ENCODE measurements around the gene DDR2.

Gene DDR2

DNA sequence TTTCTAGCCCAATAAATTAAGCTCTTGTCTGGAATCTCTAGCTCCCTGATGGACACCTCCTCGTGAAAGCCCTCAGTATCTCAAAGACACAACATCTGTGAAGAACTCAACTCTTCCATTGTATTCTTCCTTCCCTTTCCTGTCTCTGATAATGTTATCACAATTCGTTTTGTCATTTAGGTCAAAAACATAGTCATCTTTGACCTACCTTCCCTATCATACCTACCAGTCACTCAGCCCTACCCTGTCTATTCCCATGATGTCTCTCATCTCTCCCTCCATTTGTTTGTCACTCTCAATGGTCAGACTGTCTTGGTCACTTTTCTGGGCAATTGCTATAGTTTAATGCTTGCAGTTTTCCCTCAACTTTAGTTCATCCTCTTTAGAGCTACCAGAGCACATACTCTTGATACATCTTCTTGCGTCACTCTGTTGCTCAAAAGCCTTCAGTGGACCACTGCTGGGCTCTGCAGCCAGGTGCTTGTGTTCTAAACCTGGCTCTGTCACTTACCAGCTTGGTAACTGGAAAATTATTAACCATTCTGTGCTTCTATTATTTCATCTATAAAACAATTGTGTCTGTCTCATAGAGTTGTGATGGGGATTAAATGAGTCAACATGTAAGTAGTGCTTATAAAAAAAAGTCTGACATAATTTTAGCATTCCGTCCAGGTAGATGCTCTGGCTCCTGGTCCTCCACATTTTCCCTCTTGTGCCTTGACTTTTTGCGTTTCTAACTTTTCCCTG lies 39.6 kb downstream of the DDR2 start:
- Histone ChIP-seq H3K9me3 (ENCODE audit: insufficient read depth, low read length) (no peaks in the 10 kb centered on the region), H3K4me1 (ENCODE audit: insufficient read depth, insufficient read length) (no peaks in the 10 kb centered on the region), H3K27me3 (ENCODE audit: insufficient read depth, insufficient read length) (no peaks in the 10 kb centered on the region), H3K9ac (ENCODE audit: insufficient read length, low read depth) (no peak overlapping the region), H3K36me3 (ENCODE audit: insufficient read depth, insufficient read length, low read length) (no peaks in the 10 kb centered on the region), H3K4me3 (ENCODE audit: insufficient read length, low read depth) (no peak overlapping the region)
- TF ChIP-seq SUZ12 (IDR thresholded peaks at IDR 0.05; ENCODE audit: extremely low read depth, insufficient read depth, insufficient read length) (no peak), YY1 (IDR thresholded peaks at IDR 0.05; ENCODE audit: insufficient read depth, insufficient read length) (no peak), ZNF274 (IDR thresholded peaks at IDR 0.05; ENCODE audit: low read depth, low read length) (no peak)
- no peak for DNase-seq (ENCODE audit: low read depth, low spot score)

GRCh38 chr1:162672622-162673260 lies 40.5 kb downstream of the DDR2 start:
- no peak overlapping the region for H3K4me3 ChIP-seq (ENCODE audit: insufficient read length, low read depth)
- H3K36me3 ChIP-seq (ENCODE audit: insufficient read depth, insufficient read length, low read length), result no peaks in the 10 kb centered on the region
- DNase-seq (ENCODE audit: low read depth, low spot score), result no peak
- no peak overlapping the region for H3K9ac ChIP-seq (ENCODE audit: insufficient read length, low read depth)
- H3K27me3 ChIP-seq (ENCODE audit: insufficient read depth, insufficient read length), result no peaks in the 10 kb centered on the region
- no peak for TF ChIP-seq SUZ12 (IDR thresholded peaks at IDR 0.05; ENCODE audit: extremely low read depth, insufficient read depth, insufficient read length)
- H3K9me3 ChIP-seq (ENCODE audit: insufficient read depth, low read length), result no peaks in the 10 kb centered on the region
- no peaks in the 10 kb centered on the region for H3K4me1 ChIP-seq (ENCODE audit: insufficient read depth, insufficient read length)

- no peak for DNase-seq (ENCODE audit: low read depth, low spot score)
- Histone ChIP-seq H3K9me3 (ENCODE audit: insufficient read depth, low read length) (peaks cover 2% of the 10 kb centered on the region; the same call in 1 of the 2 replicates), H3K9ac (ENCODE audit: insufficient read length, low read depth) (no peak overlapping the region), H3K36me3 (ENCODE audit: insufficient read depth, insufficient read length, low read length) (no peaks in the 10 kb centered on the region), H3K27me3 (ENCODE audit: insufficient read depth, insufficient read length) (no peaks in the 10 kb centered on the region), H3K4me1 (ENCODE audit: insufficient read depth, insufficient read length) (no peaks in the 10 kb centered on the region), H3K4me3 (ENCODE audit: insufficient read length, low read depth) (no peak overlapping the region)
- TF ChIP-seq YY1 (IDR thresholded peaks at IDR 0.05; ENCODE audit: insufficient read depth, insufficient read length) (no peak), ZNF274 (IDR thresholded peaks at IDR 0.05; ENCODE audit: low read depth, low read length) (no peak), SUZ12 (IDR thresholded peaks at IDR 0.05; ENCODE audit: extremely low read depth, insufficient read depth, insufficient read length) (no peak)
Measured at GRCh38 chr1:162674034-162674608, 41.9 kb downstream of the DDR2 start.

DNA sequence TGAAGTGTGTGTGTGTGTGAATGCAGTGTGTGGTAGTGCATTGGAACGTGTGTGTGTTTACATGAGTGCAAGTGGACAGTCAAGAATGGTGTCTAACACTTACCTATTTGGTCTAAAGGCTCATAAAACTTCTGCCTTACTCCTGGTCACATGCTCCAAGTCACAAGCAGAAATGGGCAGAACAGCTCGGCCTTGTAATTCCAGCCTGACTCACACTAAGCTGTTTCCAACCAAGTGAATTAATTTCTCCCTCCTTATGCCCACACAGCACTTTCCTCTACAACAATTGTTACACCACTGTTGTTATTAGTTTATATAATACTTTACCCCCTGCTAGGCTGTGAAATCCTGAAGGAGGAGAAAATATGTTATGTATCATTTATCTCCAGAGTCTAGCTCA lies 43.8 kb downstream of the DDR2 start:
- Histone ChIP-seq H3K4me3 (ENCODE audit: insufficient read length, low read depth) (no peak overlapping the region), H3K9me3 (ENCODE audit: insufficient read depth, low read length) (peaks cover 7% of the 10 kb centered on the region; the same call in 1 of the 2 replicates), H3K9ac (ENCODE audit: insufficient read length, low read depth) (no peak overlapping the region), H3K36me3 (ENCODE audit: insufficient read depth, insufficient read length, low read length) (no peaks in the 10 kb centered on the region), H3K4me1 (ENCODE audit: insufficient read depth, insufficient read length) (no peaks in the 10 kb centered on the region), H3K27me3 (ENCODE audit: insufficient read depth, insufficient read length) (no peaks in the 10 kb centered on the region)
- TF ChIP-seq ZNF274 (IDR thresholded peaks at IDR 0.05; ENCODE audit: low read depth, low read length) (no peak), YY1 (IDR thresholded peaks at IDR 0.05; ENCODE audit: insufficient read depth, insufficient read length) (no peak), SUZ12 (IDR thresholded peaks at IDR 0.05; ENCODE audit: extremely low read depth, insufficient read depth, insufficient read length) (no peak)
- DNase-seq (ENCODE audit: low read depth, low spot score), result no peak

GRCh38 chr1:162676750-162677149 lies 44.5 kb downstream of the DDR2 start:
- H3K4me1 ChIP-seq (ENCODE audit: insufficient read depth, insufficient read length), result no peaks in the 10 kb centered on the region
- no peak overlapping the region for H3K4me3 ChIP-seq (ENCODE audit: insufficient read length, low read depth)
- no peak for DNase-seq (ENCODE audit: low read depth, low spot score)
- H3K36me3 ChIP-seq (ENCODE audit: insufficient read depth, insufficient read length, low read length), result no peaks in the 10 kb centered on the region
- no peak overlapping the region for H3K9ac ChIP-seq (ENCODE audit: insufficient read length, low read depth)
- peaks cover 7% of the 10 kb centered on the region; the same call in 1 of the 2 replicates for H3K9me3 ChIP-seq (ENCODE audit: insufficient read depth, low read length)
- TF ChIP-seq SUZ12 (IDR thresholded peaks at IDR 0.05; ENCODE audit: extremely low read depth, insufficient read depth, insufficient read length) (no peak), YY1 (IDR thresholded peaks at IDR 0.05; ENCODE audit: insufficient read depth, insufficient read length) (no peak), ZNF274 (IDR thresholded peaks at IDR 0.05; ENCODE audit: low read depth, low read length) (no peak)
- H3K27me3 ChIP-seq (ENCODE audit: insufficient read depth, insufficient read length), result no peaks in the 10 kb centered on the region

DNA sequence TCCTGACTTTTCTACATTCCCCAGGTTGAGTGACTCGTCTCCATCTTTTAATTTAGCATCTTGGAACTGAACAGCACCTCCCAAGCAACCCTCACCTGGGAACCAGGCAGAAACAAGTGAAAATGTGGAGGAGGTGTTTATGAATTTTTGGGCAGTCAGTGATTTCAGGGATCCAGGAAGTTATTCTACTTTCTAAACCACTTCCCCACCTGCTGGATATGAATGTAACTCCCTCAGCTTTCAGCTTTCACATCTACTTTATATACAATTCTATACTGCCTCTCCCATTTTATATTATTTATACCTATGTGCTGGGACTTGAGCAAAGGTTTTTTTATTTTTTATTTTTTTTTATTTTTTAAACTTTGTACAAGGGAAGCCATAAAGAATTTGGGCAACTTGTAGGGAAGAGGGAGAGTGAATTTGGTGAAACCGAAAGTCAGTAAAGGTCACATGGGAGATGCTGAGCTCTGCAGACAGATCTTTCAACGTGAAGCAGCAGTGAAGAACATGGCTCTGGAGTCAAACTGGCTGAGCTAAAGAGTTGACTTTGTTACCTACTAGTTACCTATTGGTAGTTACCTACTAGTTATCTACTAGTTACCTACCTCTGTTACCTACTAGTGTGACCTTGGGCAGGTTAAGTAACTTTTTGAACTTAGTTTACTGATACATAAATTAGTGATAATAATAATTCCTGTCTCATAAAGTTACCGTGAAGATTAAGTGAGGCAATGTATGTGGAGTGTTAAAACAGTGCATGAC lies 45.5 kb downstream of the DDR2 start:
- Histone ChIP-seq H3K4me3 (ENCODE audit: insufficient read length, low read depth) (no peak overlapping the region), H3K4me1 (ENCODE audit: insufficient read depth, insufficient read length) (no peaks in the 10 kb centered on the region), H3K9me3 (ENCODE audit: insufficient read depth, low read length) (peaks cover 7% of the 10 kb centered on the region; the same call in 1 of the 2 replicates), H3K36me3 (ENCODE audit: insufficient read depth, insufficient read length, low read length) (no peaks in the 10 kb centered on the region), H3K27me3 (ENCODE audit: insufficient read depth, insufficient read length) (no peaks in the 10 kb centered on the region), H3K9ac (ENCODE audit: insufficient read length, low read depth) (no peak overlapping the region)
- no peak for DNase-seq (ENCODE audit: low read depth, low spot score)
- no peak for TF ChIP-seq ZNF274 (IDR thresholded peaks at IDR 0.05; ENCODE audit: low read depth, low read length)
- TF ChIP-seq SUZ12 (IDR thresholded peaks at IDR 0.05; ENCODE audit: extremely low read depth, insufficient read depth, insufficient read length), result no peak
- no peak for TF ChIP-seq YY1 (IDR thresholded peaks at IDR 0.05; ENCODE audit: insufficient read depth, insufficient read length)
